ENCODE measurements around the gene MBOAT1.

Gene MBOAT1

GRCh38 chr6:20178327-20178726, 33.9 kb downstream of the MBOAT1 start:
- no peak for ATAC-seq
- no peak for DNase-seq
- H3K27me3 Mint-ChIP-seq = no peaks in the 10 kb centered on the region
- peaks cover 5% of the 10 kb centered on the region for H3K9me3 Mint-ChIP-seq
- no peak overlapping the region for H3K4me3 Mint-ChIP-seq
- H3K36me3 Mint-ChIP-seq (ENCODE audit: low read depth) = peaks cover 9% of the 10 kb centered on the region
- H3K27ac Mint-ChIP-seq = no peak overlapping the region
- peaks cover 19% of the 10 kb centered on the region for H3K4me1 Mint-ChIP-seq

GRCh38 chr6:20175810-20176410, 36.4 kb downstream of the MBOAT1 start:
- peaks cover 24% of the 10 kb centered on the region for H3K4me1 Mint-ChIP-seq
- H3K9me3 Mint-ChIP-seq = peaks cover 5% of the 10 kb centered on the region
- peaks cover 4% of the 10 kb centered on the region for H3K36me3 Mint-ChIP-seq (ENCODE audit: low read depth)
- no peaks in the 10 kb centered on the region for H3K27me3 Mint-ChIP-seq
- no peak overlapping the region for H3K4me3 Mint-ChIP-seq
- no peak overlapping the region for H3K27ac Mint-ChIP-seq
- no peak for ATAC-seq
- DNase-seq = no peak

- peak overlapping the region; percentile 33 for H3K27ac Mint-ChIP-seq
- peaks cover 24% of the 10 kb centered on the region for H3K4me1 Mint-ChIP-seq
- H3K4me3 Mint-ChIP-seq = peak overlapping the region; percentile 32
- DNase-seq = no peak
- H3K9me3 Mint-ChIP-seq = no peaks in the 10 kb centered on the region
- H3K36me3 Mint-ChIP-seq (ENCODE audit: low read depth) = no peaks in the 10 kb centered on the region
- no peaks in the 10 kb centered on the region for H3K27me3 Mint-ChIP-seq
- ATAC-seq = no peak
Observed at GRCh38 chr6:20173833-20174792, 38.2 kb downstream of the MBOAT1 start.

GRCh38 chr6:20172842-20173456, 39.3 kb downstream of the MBOAT1 start:
- no peak overlapping the region for H3K27ac Mint-ChIP-seq
- ATAC-seq = peak; percentile 10
- H3K4me1 Mint-ChIP-seq = peaks cover 24% of the 10 kb centered on the region

GRCh38 chr6:20170455-20171148, 41.7 kb downstream of the MBOAT1 start:
- no peak for ATAC-seq
- peaks cover 4% of the 10 kb centered on the region for H3K36me3 Mint-ChIP-seq (ENCODE audit: low read depth)
- no peaks in the 10 kb centered on the region for H3K9me3 Mint-ChIP-seq
- H3K27me3 Mint-ChIP-seq = no peaks in the 10 kb centered on the region
- peaks cover 24% of the 10 kb centered on the region for H3K4me1 Mint-ChIP-seq
- no peak for DNase-seq
- no peak overlapping the region for H3K4me3 Mint-ChIP-seq
- H3K27ac Mint-ChIP-seq = no peak overlapping the region

More at GRCh38 chr6:20172842-20173456, 39.3 kb downstream of the MBOAT1 start:
- H3K27me3 Mint-ChIP-seq = no peaks in the 10 kb centered on the region
- H3K4me3 Mint-ChIP-seq = no peak overlapping the region
- no peaks in the 10 kb centered on the region for H3K9me3 Mint-ChIP-seq
- no peaks in the 10 kb centered on the region for H3K36me3 Mint-ChIP-seq (ENCODE audit: low read depth)
- no peak for DNase-seq

- ATAC-seq (no peak), DNase-seq (no peak)
- H3K4me3 Mint-ChIP-seq = no peak overlapping the region
- H3K27ac Mint-ChIP-seq = no peak overlapping the region
- no peaks in the 10 kb centered on the region for H3K27me3 Mint-ChIP-seq
- H3K9me3 Mint-ChIP-seq = no peaks in the 10 kb centered on the region
- H3K36me3 Mint-ChIP-seq (ENCODE audit: low read depth) = peaks cover 4% of the 10 kb centered on the region
- H3K4me1 Mint-ChIP-seq = peaks cover 23% of the 10 kb centered on the region
Observed at GRCh38 chr6:20169786-20170185, 42.5 kb downstream of the MBOAT1 start.

- peaks cover 17% of the 10 kb centered on the region for H3K4me1 Mint-ChIP-seq
- no peak overlapping the region for H3K27ac Mint-ChIP-seq
Observed at GRCh38 chr6:20169119-20169557, 43.1 kb downstream of the MBOAT1 start.

GRCh38 chr6:20168690-20169089, 43.6 kb downstream of the MBOAT1 start:
- peaks cover 4% of the 10 kb centered on the region for H3K36me3 Mint-ChIP-seq (ENCODE audit: low read depth)
- no peak overlapping the region for H3K4me3 Mint-ChIP-seq
- H3K27ac Mint-ChIP-seq = no peak overlapping the region
- H3K9me3 Mint-ChIP-seq = no peaks in the 10 kb centered on the region
- DNase-seq (no peak), ATAC-seq (no peak)
- peaks cover 12% of the 10 kb centered on the region for H3K4me1 Mint-ChIP-seq
- no peaks in the 10 kb centered on the region for H3K27me3 Mint-ChIP-seq

More at GRCh38 chr6:20169119-20169557, 43.1 kb downstream of the MBOAT1 start:
- ATAC-seq (no peak), DNase-seq (no peak)
- H3K36me3 Mint-ChIP-seq (ENCODE audit: low read depth) = peaks cover 4% of the 10 kb centered on the region
- no peaks in the 10 kb centered on the region for H3K27me3 Mint-ChIP-seq
- H3K9me3 Mint-ChIP-seq = no peaks in the 10 kb centered on the region
- no peak overlapping the region for H3K4me3 Mint-ChIP-seq

- H3K4me3 Mint-ChIP-seq = no peak overlapping the region
Observed at GRCh38 chr6:20167601-20168000, 44.7 kb downstream of the MBOAT1 start.

GRCh38 chr6:20166210-20166609, 46.1 kb downstream of the MBOAT1 start:
- no peaks in the 10 kb centered on the region for H3K4me1 Mint-ChIP-seq
- ATAC-seq (no peak), DNase-seq (no peak)
- H3K9me3 Mint-ChIP-seq = no peaks in the 10 kb centered on the region
- peaks cover 4% of the 10 kb centered on the region for H3K36me3 Mint-ChIP-seq (ENCODE audit: low read depth)
- H3K27ac Mint-ChIP-seq = no peak overlapping the region
- no peaks in the 10 kb centered on the region for H3K27me3 Mint-ChIP-seq
- H3K4me3 Mint-ChIP-seq = no peak overlapping the region

More at GRCh38 chr6:20167601-20168000, 44.7 kb downstream of the MBOAT1 start:
- Mint-ChIP-seq H3K27me3 (no peaks in the 10 kb centered on the region), H3K4me1 (peaks cover 1% of the 10 kb centered on the region), H3K27ac (no peak overlapping the region), H3K36me3 (ENCODE audit: low read depth) (peaks cover 4% of the 10 kb centered on the region), H3K9me3 (no peaks in the 10 kb centered on the region)
- no peak for DNase-seq
- no peak for ATAC-seq

- no peaks in the 10 kb centered on the region for H3K9me3 Mint-ChIP-seq
- H3K27me3 Mint-ChIP-seq = no peaks in the 10 kb centered on the region
- H3K4me1 Mint-ChIP-seq = no peaks in the 10 kb centered on the region
- H3K4me3 Mint-ChIP-seq = no peak overlapping the region
- DNase-seq (no peak), ATAC-seq (no peak)
- H3K27ac Mint-ChIP-seq = no peak overlapping the region
- H3K36me3 Mint-ChIP-seq (ENCODE audit: low read depth) = peaks cover 4% of the 10 kb centered on the region
Observed at GRCh38 chr6:20162515-20162914, 49.8 kb downstream of the MBOAT1 start.

- no peaks in the 10 kb centered on the region for H3K9me3 Mint-ChIP-seq
- H3K36me3 Mint-ChIP-seq (ENCODE audit: low read depth) = no peaks in the 10 kb centered on the region
- ATAC-seq (no peak), DNase-seq (no peak)
- no peaks in the 10 kb centered on the region for H3K4me1 Mint-ChIP-seq
- H3K27ac Mint-ChIP-seq = no peak overlapping the region
- H3K4me3 Mint-ChIP-seq = no peak overlapping the region
- no peaks in the 10 kb centered on the region for H3K27me3 Mint-ChIP-seq
Observed at GRCh38 chr6:20160541-20161283, 51.6 kb downstream of the MBOAT1 start.

GRCh38 chr6:20159781-20160540, 52.3 kb downstream of the MBOAT1 start:
- no peaks in the 10 kb centered on the region for H3K9me3 Mint-ChIP-seq
- no peaks in the 10 kb centered on the region for H3K4me1 Mint-ChIP-seq
- DNase-seq = no peak
- ATAC-seq = no peak
- no peak overlapping the region for H3K4me3 Mint-ChIP-seq
- H3K27ac Mint-ChIP-seq = no peak overlapping the region
- H3K36me3 Mint-ChIP-seq (ENCODE audit: low read depth) = no peaks in the 10 kb centered on the region
- H3K27me3 Mint-ChIP-seq = no peaks in the 10 kb centered on the region

All from activated naive CD8-positive, alpha-beta T cell treated with anti-CD3 and anti-CD28 coated beads, Interleukin-2, amount 50 U/mL, for 24 hours (primary cell).